GM12891 (cell line): ENCODE results near the gene LASP1NB.

Experiments
- POLR2A ChIP-seq: IDR thresholded peaks from 2 replicates; pipeline ENCODE4 v1.6.1; 2011; ENCODE audit warnings: low read depth, low read length, control low read depth
- POLR2AphosphoS5 ChIP-seq: IDR thresholded peaks from 2 replicates; pipeline ENCODE4 v1.6.1; 2011; ENCODE audit warnings: low read depth, low read length, control low read depth
- SPI1 ChIP-seq: IDR thresholded peaks from 2 replicates; pipeline ENCODE4 v1.6.1; 2011; ENCODE audit warnings: low read depth, low read length, control low read depth
- TAF1 ChIP-seq: IDR thresholded peaks from 2 replicates; pipeline ENCODE4 v1.6.1; 2011; ENCODE audit warnings: low read depth, low read length, control low read depth

DNA sequence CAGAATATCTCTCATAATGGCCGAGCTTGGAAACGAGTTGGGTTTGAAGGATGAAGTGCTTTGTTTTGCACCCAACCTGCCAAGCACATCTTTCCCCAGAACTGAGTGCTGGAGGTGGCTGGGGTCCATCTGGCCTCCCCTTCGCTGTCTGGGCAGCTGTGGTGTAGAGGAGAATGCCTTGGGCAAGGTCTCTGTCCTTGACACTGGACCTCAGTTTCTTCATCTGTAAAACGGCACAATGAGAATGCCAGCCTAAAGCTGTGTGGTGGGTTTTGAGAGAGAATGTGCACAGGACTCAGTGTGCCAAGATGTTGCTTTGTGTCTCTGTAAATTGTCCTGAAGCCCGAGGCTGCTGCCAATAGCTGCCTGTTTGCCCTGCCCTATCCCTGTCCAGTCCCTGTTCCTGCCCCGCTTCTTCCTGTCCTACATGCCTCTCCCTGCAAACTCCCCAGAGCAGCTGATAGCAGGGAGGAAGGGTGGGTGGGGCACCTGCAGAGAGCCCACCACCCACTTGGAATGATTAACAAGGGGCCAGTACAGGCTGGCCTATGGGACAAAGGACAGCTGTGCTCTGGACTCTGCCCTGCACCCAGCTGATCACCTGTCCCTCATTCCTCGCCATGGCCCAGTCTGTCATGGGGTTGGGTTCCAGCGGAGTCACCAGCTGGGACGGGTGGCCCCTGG lies 40.2 kb upstream of the LASP1NB start:
- TF ChIP-seq SPI1 (no peak), POLR2A (no peak), TAF1 (no peak), POLR2AphosphoS5 (no peak)
